CD4-positive, alpha-beta T cell treated with Interleukin-6 for 4 hours (primary cell): ENCODE results near the gene ERP44.
A peak's percentile ranks its signal among the peaks of the same experiment; 100 is the strongest.
"Not testable (repeated sequence)": the region's sequence is repeated elsewhere in the genome, so short reads cannot be mapped to it uniquely, and the experiment has no call there.

Source experiments
- DNase-seq: peaks from one replicate; pipeline ENCODE4 v3.0.0-alpha.2; 2020; ENCODE audit warnings: mixed read lengths

The ERP44 gene

GRCh38 chr9:100098887-100099721, at the start of gene ERP44, which contains the start of gene INVS:
Gene ERP44, minus strand, starts transcription at chr9:100099000. Its CDS starts 160 bp downstream, at chr9:100098840.
Gene INVS, plus strand, starts transcription at chr9:100099243. Its CDS starts 5,279 bp downstream, at chr9:100104522.
- DNase-seq: peak; percentile 96

GRCh38 chr9:100145976-100146375, 47.2 kb upstream of the ERP44 start:
- DNase-seq: not testable (repeated sequence)

GRCh38 chr9:100145167-100145934, 46.6 kb upstream of the ERP44 start:
- not testable (repeated sequence) for DNase-seq

- not testable (repeated sequence) for DNase-seq
Observed at GRCh38 chr9:100141862-100142261, 43.1 kb upstream of the ERP44 start.

GRCh38 chr9:100140303-100140702, 41.5 kb upstream of the ERP44 start:
- not testable (repeated sequence) for DNase-seq

GRCh38 chr9:100136799-100137198, 38.0 kb upstream of the ERP44 start:
- DNase-seq: not testable (repeated sequence)

GRCh38 chr9:100134731-100135130, 35.9 kb upstream of the ERP44 start:
- no peak for DNase-seq

- DNase-seq: no peak
Observed at GRCh38 chr9:100131875-100132430, 33.2 kb upstream of the ERP44 start.

GRCh38 chr9:100131216-100131615, 32.4 kb upstream of the ERP44 start:
- no peak for DNase-seq

GRCh38 chr9:100129772-100130171, 31.0 kb upstream of the ERP44 start:
- no peak for DNase-seq

GRCh38 chr9:100126423-100126822, 27.6 kb upstream of the ERP44 start:
- no peak for DNase-seq

- DNase-seq: no peak
Observed at GRCh38 chr9:100125910-100126309, 27.1 kb upstream of the ERP44 start.

- DNase-seq: no peak
Observed at GRCh38 chr9:100125236-100125635, 26.4 kb upstream of the ERP44 start.

- no peak for DNase-seq
Observed at GRCh38 chr9:100120286-100120685, 21.5 kb upstream of the ERP44 start.

- no peak for DNase-seq
Observed at GRCh38 chr9:100117316-100117715, 18.5 kb upstream of the ERP44 start.

- DNase-seq: no peak
Observed at GRCh38 chr9:100112677-100113336, 14.0 kb upstream of the ERP44 start.

GRCh38 chr9:100111235-100111634, 12.4 kb upstream of the ERP44 start:
- DNase-seq: no peak

GRCh38 chr9:100108559-100108958, 9.8 kb upstream of the ERP44 start:
- no peak for DNase-seq

- DNase-seq: no peak
Observed at GRCh38 chr9:100106616-100107015, 7.8 kb upstream of the ERP44 start.

GRCh38 chr9:100105861-100106260, 7.1 kb upstream of the ERP44 start:
- DNase-seq: no peak

- DNase-seq: no peak
Observed at GRCh38 chr9:100104314-100104713, 5.5 kb upstream of the ERP44 start.

GRCh38 chr9:100101608-100102007, 2.8 kb upstream of the ERP44 start:
- DNase-seq: no peak

GRCh38 chr9:100100146-100100667, 1.4 kb upstream of the ERP44 start:
- DNase-seq: no peak
